ENCODE data around the gene DGKI.

GRCh38 chr7:137790828-137791227 lies 55.9 kb downstream of the DGKI start:
- TF ChIP-seq, protein P1, sequence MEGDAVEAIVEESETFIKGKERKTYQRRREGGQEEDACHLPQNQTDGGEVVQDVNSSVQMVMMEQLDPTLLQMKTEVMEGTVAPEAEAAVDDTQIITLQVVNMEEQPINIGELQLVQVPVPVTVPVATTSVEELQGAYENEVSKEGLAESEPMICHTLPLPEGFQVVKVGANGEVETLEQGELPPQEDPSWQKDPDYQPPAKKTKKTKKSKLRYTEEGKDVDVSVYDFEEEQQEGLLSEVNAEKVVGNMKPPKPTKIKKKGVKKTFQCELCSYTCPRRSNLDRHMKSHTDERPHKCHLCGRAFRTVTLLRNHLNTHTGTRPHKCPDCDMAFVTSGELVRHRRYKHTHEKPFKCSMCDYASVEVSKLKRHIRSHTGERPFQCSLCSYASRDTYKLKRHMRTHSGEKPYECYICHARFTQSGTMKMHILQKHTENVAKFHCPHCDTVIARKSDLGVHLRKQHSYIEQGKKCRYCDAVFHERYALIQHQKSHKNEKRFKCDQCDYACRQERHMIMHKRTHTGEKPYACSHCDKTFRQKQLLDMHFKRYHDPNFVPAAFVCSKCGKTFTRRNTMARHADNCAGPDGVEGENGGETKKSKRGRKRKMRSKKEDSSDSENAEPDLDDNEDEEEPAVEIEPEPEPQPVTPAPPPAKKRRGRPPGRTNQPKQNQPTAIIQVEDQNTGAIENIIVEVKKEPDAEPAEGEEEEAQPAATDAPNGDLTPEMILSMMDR (IDR thresholded peaks at IDR 0.05): no peak
- TF ChIP-seq EZH2phosphoT487 (IDR thresholded peaks at IDR 0.05) (no peak), EZH2 (IDR thresholded peaks at IDR 0.05) (no peak)

Data from neural progenitor cell (in vitro differentiated cells).